NCI-H146 (cell line): ENCODE measurements around the gene IRF2BP2.

Experiments
- DNase-seq: peaks from one replicate; lab custom pipeline; 2025; lab: John Stamatoyannopoulos, UW

IRF2BP2 gene

GRCh38 chr1:234634387-234634786, 24.4 kb upstream of the IRF2BP2 start:
- DNase-seq = no peak

DNA sequence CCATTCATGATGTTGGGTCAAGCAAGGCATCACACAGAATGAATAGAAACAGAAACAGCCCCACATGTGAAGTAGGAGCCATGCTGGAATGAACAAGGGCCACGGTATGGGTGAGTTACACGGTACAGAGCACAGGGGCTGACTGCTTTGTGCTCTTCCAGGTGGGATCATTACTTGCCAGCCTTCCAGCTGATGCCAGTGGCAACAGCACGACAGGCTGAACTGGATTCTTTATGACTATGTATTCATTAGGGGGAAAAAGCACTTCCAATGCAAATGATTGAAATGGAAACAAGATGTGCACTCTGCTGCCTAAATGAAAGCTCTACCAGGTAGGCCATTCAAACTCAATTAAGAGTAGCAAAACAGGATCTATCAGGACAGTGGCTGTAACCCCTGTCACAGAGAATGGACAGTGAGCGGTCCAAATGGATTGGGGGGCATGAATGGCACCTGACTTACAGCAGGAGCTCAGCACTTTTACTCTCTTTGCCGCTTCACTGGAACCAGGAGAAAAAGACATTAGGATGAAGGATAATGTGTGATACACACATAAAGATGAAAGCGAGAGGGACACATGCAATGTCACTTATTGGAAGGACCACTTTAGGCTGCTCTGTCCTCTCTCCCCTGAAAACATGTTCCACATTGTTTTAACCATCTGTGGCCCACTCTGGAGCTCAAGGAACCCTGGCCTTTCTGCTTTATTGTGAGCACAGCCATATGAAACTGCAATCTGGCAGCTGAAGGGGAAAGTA, 23.4 kb upstream of the IRF2BP2 start:
- no peak for DNase-seq

GRCh38 chr1:234632225-234632624, 22.2 kb upstream of the IRF2BP2 start:
- no peak for DNase-seq

DNA sequence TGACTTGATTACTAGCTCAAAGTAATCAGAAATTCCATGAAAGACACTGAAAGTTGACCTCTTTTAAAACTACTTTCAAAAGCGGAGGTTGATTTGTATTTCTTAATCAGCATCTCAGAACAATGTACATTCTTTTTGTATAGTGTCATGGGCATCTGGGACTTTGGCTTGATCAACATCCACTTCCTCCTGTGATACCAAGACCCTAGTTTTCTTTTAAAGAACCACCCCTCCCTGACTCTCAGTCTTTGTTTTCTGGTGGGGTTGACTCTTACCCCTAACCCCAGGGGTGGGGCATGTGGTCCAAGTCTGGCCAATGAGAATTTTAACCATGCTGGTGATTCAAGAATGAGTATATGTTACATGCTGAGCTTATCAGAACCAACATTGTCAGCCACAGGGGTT, 21.7 kb upstream of the IRF2BP2 start:
- DNase-seq = no peak

DNA sequence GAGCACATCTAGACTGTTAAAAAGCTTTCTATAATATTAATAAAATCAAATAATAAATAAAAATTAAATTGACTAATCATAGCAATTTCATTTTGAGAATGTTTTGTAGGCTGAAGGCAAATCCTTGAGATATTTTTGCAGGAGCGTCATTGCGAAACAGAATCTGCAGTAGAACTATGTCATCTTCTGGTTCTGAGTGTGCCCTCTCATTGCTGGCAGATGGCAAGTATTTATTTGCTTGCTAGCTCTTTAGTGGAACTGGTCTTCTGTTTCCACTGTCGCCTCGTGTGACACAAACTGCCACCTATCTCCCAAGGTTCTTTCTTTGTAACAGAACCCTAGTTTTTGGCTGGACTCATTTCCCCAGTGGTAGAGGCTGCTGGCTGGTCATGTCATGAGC, 19.0 kb upstream of the IRF2BP2 start:
- DNase-seq = no peak

DNA sequence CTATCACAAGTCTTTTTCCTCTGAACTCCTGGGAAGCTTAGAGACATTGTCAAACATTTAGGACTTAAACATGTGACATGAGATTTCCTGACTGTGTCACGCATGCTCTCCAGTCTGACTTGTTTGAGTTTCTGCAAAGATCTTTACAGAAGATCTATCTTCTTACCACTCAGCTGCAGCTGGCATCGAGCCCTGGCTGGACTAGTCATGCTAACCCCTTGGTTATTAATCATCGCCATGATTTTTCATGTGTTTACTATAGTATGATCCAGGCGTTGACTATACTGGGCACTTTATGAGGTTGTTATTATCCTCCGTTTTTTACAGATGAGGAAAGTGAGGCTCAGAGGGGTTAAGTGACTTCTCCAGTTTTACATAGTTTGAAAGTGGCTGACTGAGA, 18.1 kb upstream of the IRF2BP2 start:
- DNase-seq = no peak

DNA sequence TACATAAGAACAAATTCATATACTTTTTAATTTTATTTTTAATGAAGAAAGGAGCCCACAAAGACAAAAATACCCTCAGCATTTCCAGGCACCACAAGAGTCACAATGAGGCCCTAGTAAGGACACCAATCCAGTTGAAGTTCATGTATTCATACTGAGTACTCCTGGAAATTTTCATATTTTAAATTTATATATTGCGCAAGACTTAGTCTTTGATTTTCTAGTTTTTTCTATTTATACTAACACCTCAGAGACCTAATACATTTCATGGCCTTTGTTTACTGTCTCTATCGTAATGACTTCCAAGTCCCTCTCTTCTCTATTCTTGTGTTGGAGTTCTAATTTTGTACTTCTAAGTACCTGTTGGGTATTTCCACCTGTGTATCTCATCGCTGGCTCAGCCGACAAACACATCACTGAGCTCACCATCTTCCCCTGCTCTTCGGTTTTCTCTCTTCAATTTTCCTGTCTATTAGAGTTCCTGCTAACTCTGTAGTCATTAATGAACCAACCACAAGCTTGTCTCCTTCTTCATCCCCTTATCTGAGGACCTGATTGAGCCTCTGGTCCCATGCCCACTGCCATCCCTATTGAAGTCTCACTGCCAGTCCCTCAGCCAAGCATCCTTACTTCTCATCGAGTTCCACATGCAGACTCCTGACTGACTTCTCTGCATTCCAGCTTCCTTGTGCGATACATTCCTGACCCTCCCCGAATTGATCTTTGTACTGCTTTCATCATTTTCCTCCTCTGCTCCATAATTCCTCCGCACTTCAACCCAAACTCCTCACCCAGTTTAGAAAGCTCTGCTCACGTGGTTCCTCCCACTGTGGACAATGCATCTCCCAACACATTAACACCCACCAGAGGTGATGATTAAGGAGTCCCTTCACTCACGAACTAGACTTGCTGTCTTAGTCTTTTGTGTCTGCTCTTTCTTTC, 17.3 kb upstream of the IRF2BP2 start:
- DNase-seq = no peak

DNA sequence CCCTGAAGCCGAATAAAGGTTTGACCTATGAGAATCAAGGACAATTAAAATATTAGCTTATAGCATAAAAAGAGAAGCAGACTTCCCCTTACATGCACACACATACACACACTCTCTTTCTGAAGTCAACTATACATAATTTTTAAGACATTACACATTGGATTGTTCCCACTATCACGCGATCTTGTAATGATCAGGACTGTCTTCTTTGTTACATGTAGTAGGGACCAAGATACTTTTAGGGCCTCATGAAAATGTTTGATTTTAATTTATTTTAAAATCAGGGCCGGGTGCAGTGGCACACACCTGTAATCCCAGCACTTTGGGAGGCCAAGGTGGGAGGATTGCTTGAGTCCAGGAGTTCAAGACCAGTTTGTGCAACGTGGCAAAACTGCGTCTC, 16.4 kb upstream of the IRF2BP2 start:
- DNase-seq = no peak

DNA sequence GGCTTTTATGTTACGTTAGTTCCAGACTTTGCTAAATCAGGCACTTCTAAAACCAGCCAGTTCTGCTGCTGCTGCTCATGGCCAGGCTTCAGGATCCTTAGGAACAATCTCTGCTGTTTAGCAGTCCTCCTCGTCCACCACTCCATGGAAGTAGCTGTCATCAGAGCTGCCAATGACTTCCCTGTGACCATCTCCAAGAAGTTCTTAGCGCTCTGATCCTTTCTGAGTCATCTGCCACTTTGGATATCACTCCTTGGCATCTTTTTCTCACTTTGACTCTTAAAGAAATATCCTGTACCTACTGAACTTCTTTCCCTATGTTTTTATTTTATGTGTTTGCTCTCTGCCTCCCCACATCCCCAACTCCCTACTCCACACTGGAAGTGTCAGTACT, 14.7 kb upstream of the IRF2BP2 start:
- no peak for DNase-seq

GRCh38 chr1:234621657-234622335, 11.8 kb upstream of the IRF2BP2 start:
- DNase-seq = no peak

DNA sequence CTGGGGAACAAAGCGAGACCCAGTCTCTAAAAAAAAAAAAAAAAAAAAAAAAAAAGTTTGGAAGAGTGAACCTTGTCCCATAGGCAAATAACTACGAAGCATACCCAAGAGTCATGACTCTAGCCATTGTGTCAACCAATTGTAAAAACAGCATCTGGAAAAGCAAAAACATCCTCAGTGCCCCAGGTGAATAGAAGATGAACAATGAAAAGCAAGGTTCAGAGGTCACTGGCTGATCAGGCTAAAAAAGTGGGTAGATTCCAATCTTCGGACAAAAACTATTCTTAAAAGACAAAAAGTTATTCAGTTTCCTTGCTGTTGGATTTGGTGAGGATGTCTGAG, 11.1 kb upstream of the IRF2BP2 start:
- no peak for DNase-seq

- DNase-seq = peak; percentile 30
Observed at GRCh38 chr1:234620272-234621126, 10.5 kb upstream of the IRF2BP2 start.

- DNase-seq = peak; percentile 86
Observed at GRCh38 chr1:234619794-234620247, 9.8 kb upstream of the IRF2BP2 start.

- peak; percentile 40 for DNase-seq
Observed at GRCh38 chr1:234619071-234619480, 9.1 kb upstream of the IRF2BP2 start.

GRCh38 chr1:234618737-234619049, 8.7 kb upstream of the IRF2BP2 start:
- DNase-seq = no peak

DNA sequence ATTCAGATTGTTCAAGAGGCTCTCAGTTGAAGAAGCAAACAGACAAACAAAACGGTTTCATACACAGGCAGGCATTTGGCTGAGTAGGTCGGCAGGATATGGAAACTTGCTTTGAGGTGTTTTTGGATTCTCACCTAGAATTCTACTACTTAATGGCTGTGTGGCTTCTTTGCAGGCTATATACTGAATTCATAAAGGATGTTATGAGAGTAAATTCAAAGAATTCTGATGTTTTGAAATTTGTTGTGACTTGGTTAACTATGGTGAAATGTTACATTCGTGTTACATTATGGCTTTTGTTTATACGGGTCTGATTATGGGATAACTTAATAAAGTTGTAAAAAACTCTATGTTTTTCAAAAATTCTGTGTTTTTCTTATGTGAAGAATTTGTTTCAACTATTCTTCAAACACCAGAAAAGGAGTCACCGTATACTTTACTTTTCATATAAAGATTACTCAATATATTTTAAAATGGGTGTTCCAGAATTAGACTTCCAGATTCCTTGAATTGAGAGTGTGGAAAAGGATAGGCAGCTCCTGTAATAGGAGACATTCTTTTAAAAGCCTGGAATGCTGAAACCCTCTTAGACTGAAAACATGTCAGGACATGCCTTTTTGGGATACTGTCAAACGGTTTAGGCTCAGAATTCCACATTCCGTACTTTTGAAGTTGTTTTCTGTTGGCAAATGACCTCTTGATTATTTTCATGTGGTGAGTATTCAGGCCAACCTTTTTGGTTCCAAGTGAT, 8.2 kb upstream of the IRF2BP2 start:
- no peak for DNase-seq

DNA sequence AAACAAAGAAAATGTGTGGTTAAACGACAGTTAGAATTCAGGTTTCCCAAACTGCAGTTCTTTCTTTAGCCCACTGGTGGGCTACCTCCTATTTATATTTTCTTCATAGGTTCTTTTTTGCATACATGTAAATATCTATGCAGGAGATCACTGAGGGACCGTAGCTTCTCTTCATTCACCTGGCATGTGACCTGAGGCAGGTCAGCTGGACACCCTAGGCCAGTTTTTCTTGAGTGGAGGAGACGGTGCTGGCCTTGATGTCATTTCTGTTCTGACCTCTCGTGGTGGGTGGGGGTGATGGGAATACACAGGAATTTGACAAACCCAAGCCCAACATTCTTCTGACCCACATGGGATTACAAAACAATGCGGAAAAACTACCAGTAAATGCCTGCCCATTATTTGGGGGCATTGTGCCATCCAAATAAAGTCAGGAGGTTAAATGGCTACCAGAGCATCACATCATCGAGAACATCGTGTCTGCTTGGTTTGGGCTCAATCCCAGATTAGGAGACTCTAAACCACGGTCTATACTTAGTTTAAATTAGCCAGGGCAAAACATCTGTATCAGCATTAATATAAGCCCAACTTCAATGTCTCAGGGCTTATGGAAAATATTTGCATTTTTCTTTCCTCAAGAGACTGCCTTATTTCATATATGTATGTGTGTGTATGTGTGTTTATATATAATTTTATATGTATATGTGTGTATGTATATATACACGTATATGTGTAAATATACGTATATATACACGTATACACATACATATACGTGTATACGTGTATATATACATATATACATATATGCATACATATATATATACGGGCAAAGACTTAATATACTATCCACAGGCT, 7.4 kb upstream of the IRF2BP2 start:
- no peak for DNase-seq

DNA sequence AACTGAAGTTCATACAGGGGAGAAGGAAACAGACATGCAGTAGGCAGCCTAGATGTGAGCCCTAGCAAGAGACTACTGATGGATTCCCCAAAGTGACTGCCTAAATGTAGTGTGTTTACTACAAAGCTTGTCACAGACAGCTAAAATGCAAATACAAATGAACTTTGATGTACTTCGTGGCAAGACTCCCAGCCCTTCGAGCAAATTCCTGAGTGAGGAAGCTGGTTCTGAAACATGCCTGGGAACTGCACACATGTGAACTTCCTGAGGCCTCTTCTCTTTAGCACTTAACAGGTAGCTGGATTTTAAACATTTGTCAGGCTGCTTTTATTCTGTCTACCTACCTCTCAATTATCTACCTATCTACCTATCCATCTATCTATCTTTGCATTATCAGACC, 6.7 kb upstream of the IRF2BP2 start:
- DNase-seq = no peak

- DNase-seq = no peak
Observed at GRCh38 chr1:234614081-234614489, 4.1 kb upstream of the IRF2BP2 start.
